T-helper 17 cell (primary cell): ENCODE measurements around the gene C7. TPM values are rescaled to one million over a fixed set of nuclear protein-coding genes. Genes with fewer than 3 reads are reported as not detected.

Source experiments
- ATAC-seq: fragments of 150-1000 bp; cut with Tn5 transposase; 2 replicates; pipeline ENCODE4 v1.10.0; 2021; ENCODE audit warnings: mild to moderate bottlenecking, moderate library complexity
- DNase-seq, 3 donors: peaks; one replicate each; pipeline versions ENCODE4 v3.0.0 to v3.0.0-alpha.2; 2020 to 2021
- H3K9me3 ChIP-seq: one replicate; pipeline ENCODE4 v1.7.0; 2013; ENCODE audit warnings: low read length, mild to moderate bottlenecking; ENCODE audit not compliant: control insufficient read depth, poor library complexity, severe bottlenecking
- H3K27ac Mint-ChIP-seq: one replicate; pipeline ENCODE4 v1.8.0; 2022; ENCODE audit warnings: mild to moderate bottlenecking, moderate library complexity, mixed read lengths
- H3K27me3 Mint-ChIP-seq: one replicate; pipeline ENCODE4 v1.8.0; 2022; ENCODE audit warnings: mixed read lengths
- H3K36me3 Mint-ChIP-seq: one replicate; pipeline ENCODE4 v1.8.0; 2022; ENCODE audit warnings: low read depth, mixed read lengths
- H3K4me1 Mint-ChIP-seq: one replicate; pipeline ENCODE4 v1.8.0; 2022; ENCODE audit warnings: mild to moderate bottlenecking, mixed read lengths
- H3K4me3 Mint-ChIP-seq: one replicate; pipeline ENCODE4 v1.8.0; 2022; ENCODE audit warnings: mild to moderate bottlenecking, moderate library complexity, mixed read lengths
- total RNA-seq, 4 donors: library from RNA in 2 of 4; stranded (reverse) in 2 of 4; gene quantifications; one replicate each; pipeline ENCODE4 v1.2.3 and lab custom pipeline; 2022 to 2026

The C7 gene
- total RNA-seq, 2 donors from 2014 or later, result not detected

- ATAC-seq, result no peak
- H3K27me3 Mint-ChIP-seq, result peaks cover 29% of the 10 kb centered on the region
- no peaks in the 10 kb centered on the region for H3K36me3 Mint-ChIP-seq
- no peak overlapping the region for H3K27ac Mint-ChIP-seq
- DNase-seq, result no peak
- no peak overlapping the region for H3K4me3 Mint-ChIP-seq
- H3K9me3 ChIP-seq, result no peaks in the 10 kb centered on the region
- no peaks in the 10 kb centered on the region for H3K4me1 Mint-ChIP-seq
Measured at GRCh38 chr5:40986666-40987065, 77.4 kb downstream of the C7 start.

- DNase-seq (no peak), ATAC-seq (no peak)
- H3K4me1 Mint-ChIP-seq, result no peaks in the 10 kb centered on the region
- H3K36me3 Mint-ChIP-seq, result no peaks in the 10 kb centered on the region
- no peaks in the 10 kb centered on the region for H3K9me3 ChIP-seq
- H3K27ac Mint-ChIP-seq, result no peak overlapping the region
- no peak overlapping the region for H3K4me3 Mint-ChIP-seq
- H3K27me3 Mint-ChIP-seq, result peaks cover 33% of the 10 kb centered on the region
Measured at GRCh38 chr5:40987349-40987748, 78.1 kb downstream of the C7 start.

GRCh38 chr5:40988746-40989510 is 79.6 kb downstream of the C7 start:
- no peak for DNase-seq
- H3K36me3 Mint-ChIP-seq, result no peaks in the 10 kb centered on the region
- H3K27me3 Mint-ChIP-seq, result peaks cover 33% of the 10 kb centered on the region
- ATAC-seq, result no peak
- no peaks in the 10 kb centered on the region for H3K4me1 Mint-ChIP-seq
- H3K27ac Mint-ChIP-seq, result no peak overlapping the region
- no peaks in the 10 kb centered on the region for H3K9me3 ChIP-seq
- H3K4me3 Mint-ChIP-seq, result no peak overlapping the region

- DNase-seq (no peak), ATAC-seq (no peak)
- H3K36me3 Mint-ChIP-seq, result no peaks in the 10 kb centered on the region
- peaks cover 18% of the 10 kb centered on the region for H3K27me3 Mint-ChIP-seq
- no peak overlapping the region for H3K27ac Mint-ChIP-seq
- no peaks in the 10 kb centered on the region for H3K9me3 ChIP-seq
- H3K4me3 Mint-ChIP-seq, result no peak overlapping the region
- no peaks in the 10 kb centered on the region for H3K4me1 Mint-ChIP-seq
Measured at GRCh38 chr5:40991168-40991980, 82.1 kb downstream of the C7 start.

- DNase-seq (no peak), ATAC-seq (no peak)
- H3K9me3 ChIP-seq, result no peaks in the 10 kb centered on the region
- Mint-ChIP-seq H3K4me1 (no peaks in the 10 kb centered on the region), H3K36me3 (no peaks in the 10 kb centered on the region), H3K27me3 (peaks cover 18% of the 10 kb centered on the region), H3K27ac (no peak overlapping the region), H3K4me3 (no peak overlapping the region)
Measured at GRCh38 chr5:40991981-40992559, 82.8 kb downstream of the C7 start.

GRCh38 chr5:40995801-40996586 is 86.7 kb downstream of the C7 start:
- no peak overlapping the region for H3K4me3 Mint-ChIP-seq
- no peaks in the 10 kb centered on the region for H3K9me3 ChIP-seq
- DNase-seq (no peak), ATAC-seq (no peak)
- no peak overlapping the region for H3K27ac Mint-ChIP-seq
- H3K27me3 Mint-ChIP-seq, result peaks cover 14% of the 10 kb centered on the region
- no peaks in the 10 kb centered on the region for H3K36me3 Mint-ChIP-seq
- H3K4me1 Mint-ChIP-seq, result no peaks in the 10 kb centered on the region

- DNase-seq (no peak), ATAC-seq (no peak)
- no peaks in the 10 kb centered on the region for H3K4me1 Mint-ChIP-seq
- no peaks in the 10 kb centered on the region for H3K9me3 ChIP-seq
- no peak overlapping the region for H3K4me3 Mint-ChIP-seq
- no peaks in the 10 kb centered on the region for H3K36me3 Mint-ChIP-seq
- H3K27ac Mint-ChIP-seq, result no peak overlapping the region
- H3K27me3 Mint-ChIP-seq, result peaks cover 13% of the 10 kb centered on the region
Measured at GRCh38 chr5:40999142-40999541, 89.8 kb downstream of the C7 start.

- no peak overlapping the region for H3K4me3 Mint-ChIP-seq
- H3K36me3 Mint-ChIP-seq, result no peaks in the 10 kb centered on the region
- H3K9me3 ChIP-seq, result no peaks in the 10 kb centered on the region
- H3K27me3 Mint-ChIP-seq, result peaks cover 13% of the 10 kb centered on the region
- ATAC-seq (no peak), DNase-seq (no peak)
- no peak overlapping the region for H3K27ac Mint-ChIP-seq
- no peaks in the 10 kb centered on the region for H3K4me1 Mint-ChIP-seq
Measured at GRCh38 chr5:40999966-41000365, 90.7 kb downstream of the C7 start.

- Mint-ChIP-seq H3K36me3 (no peaks in the 10 kb centered on the region), H3K27ac (no peak overlapping the region), H3K4me1 (no peaks in the 10 kb centered on the region), H3K4me3 (no peak overlapping the region), H3K27me3 (peaks cover 13% of the 10 kb centered on the region)
- no peaks in the 10 kb centered on the region for H3K9me3 ChIP-seq
- DNase-seq (no peak), ATAC-seq (no peak)
Measured at GRCh38 chr5:41003670-41004376, 94.5 kb downstream of the C7 start.

- H3K27ac Mint-ChIP-seq, result no peak overlapping the region
- ATAC-seq (no peak), DNase-seq (no peak)
- H3K27me3 Mint-ChIP-seq, result peaks cover 13% of the 10 kb centered on the region
- H3K4me3 Mint-ChIP-seq, result no peak overlapping the region
- H3K4me1 Mint-ChIP-seq, result no peaks in the 10 kb centered on the region
- H3K36me3 Mint-ChIP-seq, result no peaks in the 10 kb centered on the region
- H3K9me3 ChIP-seq, result no peaks in the 10 kb centered on the region
Measured at GRCh38 chr5:41004931-41005330, 95.6 kb downstream of the C7 start.

- H3K27me3 Mint-ChIP-seq, result peaks cover 5% of the 10 kb centered on the region
- ATAC-seq (no peak), DNase-seq (no peak)
- H3K27ac Mint-ChIP-seq, result no peak overlapping the region
- no peaks in the 10 kb centered on the region for H3K9me3 ChIP-seq
- no peaks in the 10 kb centered on the region for H3K36me3 Mint-ChIP-seq
- H3K4me3 Mint-ChIP-seq, result no peak overlapping the region
- H3K4me1 Mint-ChIP-seq, result no peaks in the 10 kb centered on the region
Measured at GRCh38 chr5:41009232-41009631, 99.9 kb downstream of the C7 start.

- no peak for ATAC-seq
- H3K27ac Mint-ChIP-seq, result no peak overlapping the region
- peaks cover 5% of the 10 kb centered on the region for H3K27me3 Mint-ChIP-seq
- no peak overlapping the region for H3K4me3 Mint-ChIP-seq
- DNase-seq, result no peak
- no peaks in the 10 kb centered on the region for H3K36me3 Mint-ChIP-seq
- H3K9me3 ChIP-seq, result no peaks in the 10 kb centered on the region
- H3K4me1 Mint-ChIP-seq, result no peaks in the 10 kb centered on the region
Measured at GRCh38 chr5:41010572-41010971, 101.3 kb downstream of the C7 start.
